Karpas-422 (cell line): ENCODE results near the gene ARF6. TPM values are rescaled to one million over a fixed set of nuclear protein-coding genes. Genes with fewer than 3 reads are reported as not detected.
"Not testable (repeated sequence)": the region's sequence is repeated elsewhere in the genome, so short reads cannot be mapped to it uniquely, and the experiment has no call there.

Experiments used
- DNase-seq: peaks from one replicate; pipeline ENCODE4 v3.0.0-alpha.2; 2015
- H2AFZ ChIP-seq: fragments of 200-600 bp; sonication (generic); 2 replicates; pipeline ENCODE4 v1.6.1; 2014; ENCODE audit warnings: antibody characterized with exemption, low read length, mixed read lengths
- H3K27ac ChIP-seq: fragments of 200-600 bp; sonication (generic); 2 replicates; pipeline ENCODE4 v1.5.1; 2014; ENCODE audit warnings: mild to moderate bottlenecking, low read length, moderate library complexity
- H3K27me3 ChIP-seq: fragments of 200-600 bp; sonication (generic); 2 replicates; pipeline ENCODE4 v1.6.1; 2014; ENCODE audit warnings: low read length, mixed read lengths
- H3K36me3 ChIP-seq: fragments of 200-600 bp; sonication (generic); 2 replicates; pipeline ENCODE4 v1.6.1; 2014; ENCODE audit warnings: low read length, mixed read lengths; ENCODE audit not compliant: insufficient read depth
- H3K4me1 ChIP-seq: fragments of 200-600 bp; sonication (generic); 2 replicates; pipeline ENCODE4 v1.6.1; 2014; ENCODE audit warnings: mild to moderate bottlenecking, low read length, mixed read lengths
- H3K4me2 ChIP-seq: fragments of 200-600 bp; sonication (generic); 2 replicates; pipeline ENCODE4 v1.6.1; 2014; ENCODE audit warnings: low read length, low read depth, mild to moderate bottlenecking; ENCODE audit not compliant: poor library complexity, severe bottlenecking
- H3K4me3 ChIP-seq: fragments of 200-600 bp; sonication (generic); 2 replicates; pipeline ENCODE4 v1.5.1; 2014; ENCODE audit warnings: mild to moderate bottlenecking, antibody characterized with exemption, low read length, mixed read lengths
- H3K79me2 ChIP-seq: fragments of 200-600 bp; sonication (generic); 2 replicates; pipeline ENCODE4 v1.6.1; 2014; ENCODE audit warnings: mild to moderate bottlenecking, low read length, mixed read lengths
- H3K9ac ChIP-seq: fragments of 200-600 bp; sonication (generic); 2 replicates; pipeline ENCODE4 v1.6.0; 2014; ENCODE audit warnings: low read length
- H3K9me2 ChIP-seq: fragments of 200-600 bp; sonication (generic), shearing (Covaris generic); replicated peaks from 2 replicates; pipeline ENCODE4 v1.6.0; 2014; ENCODE audit warnings: mild to moderate bottlenecking, low read length, moderate library complexity; ENCODE audit not compliant: insufficient read depth
- H3K9me3 ChIP-seq: fragments of 300-700, 200-600 bp; sonication (generic); 2 replicates; pipeline ENCODE4 v1.6.1; 2014; ENCODE audit warnings: low read length, mixed read lengths
- H4K20me1 ChIP-seq: fragments of 200-600 bp; sonication (generic); 2 replicates; pipeline ENCODE4 v1.6.1; 2014; ENCODE audit warnings: mild to moderate bottlenecking, antibody characterized with exemption, low read length, low read depth; ENCODE audit not compliant: insufficient read depth
- total RNA-seq: library from RNA; depleted of rRNA; stranded (reverse); fragments of >200 nt; shearing (Covaris generic); gene quantifications from 2 replicates; pipeline ENCODE4 v1.2.3, GENCODE V29; 2014; ENCODE audit warnings: low replicate concordance

ARF6 gene
- total RNA-seq, 1 experiment from 2014 or later = 55.0 TPM

GRCh38 chr14:49868720-49869114, 24.2 kb upstream of the ARF6 start:
- Histone ChIP-seq H3K4me3 (peak overlapping the region; percentile 73), H3K79me2 (peaks cover 10% of the 10 kb centered on the region; the same call in 1 of the 2 replicates), H3K27ac (peak overlapping the region; percentile 91), H2AFZ (peak overlapping the region; percentile 89), H4K20me1 (no peaks in the 10 kb centered on the region), H3K9ac (peak overlapping the region; percentile 71), H3K4me1 (peaks cover 39% of the 10 kb centered on the region), H3K9me2 (no peaks in the 10 kb centered on the region), H3K9me3 (no peaks in the 10 kb centered on the region), H3K4me2 (peak overlapping the region; percentile 98), H3K36me3 (no peaks in the 10 kb centered on the region), H3K27me3 (no peaks in the 10 kb centered on the region)
- peak; percentile 83 for DNase-seq

GRCh38 chr14:49870908-49871307, 22.0 kb upstream of the ARF6 start:
- Histone ChIP-seq H3K9me2 (no peaks in the 10 kb centered on the region), H3K4me2 (no peak overlapping the region), H3K9ac (no peak overlapping the region), H3K9me3 (no peaks in the 10 kb centered on the region), H3K79me2 (peaks cover 6% of the 10 kb centered on the region; the same call in 1 of the 2 replicates), H2AFZ (no peak overlapping the region), H4K20me1 (no peaks in the 10 kb centered on the region), H3K36me3 (no peaks in the 10 kb centered on the region), H3K4me1 (peaks cover 26% of the 10 kb centered on the region), H3K27ac (no peak overlapping the region), H3K27me3 (no peaks in the 10 kb centered on the region), H3K4me3 (no peak overlapping the region)
- DNase-seq = no peak

- not testable (repeated sequence) for H3K4me2 ChIP-seq, H3K9me3 ChIP-seq, H2AFZ ChIP-seq
These were observed 19.3 kb upstream of the ARF6 start for GRCh38 chr14:49873548-49873947.

GRCh38 chr14:49875640-49876198, 17.2 kb upstream of the ARF6 start:
- Histone ChIP-seq H3K9me2 (no peaks in the 10 kb centered on the region), H4K20me1 (no peaks in the 10 kb centered on the region), H2AFZ (no peak overlapping the region), H3K9me3 (no peaks in the 10 kb centered on the region), H3K9ac (no peak overlapping the region), H3K79me2 (no peaks in the 10 kb centered on the region), H3K36me3 (no peaks in the 10 kb centered on the region), H3K27me3 (no peaks in the 10 kb centered on the region), H3K4me2 (no peak overlapping the region), H3K27ac (no peak overlapping the region), H3K4me3 (no peak overlapping the region), H3K4me1 (no peaks in the 10 kb centered on the region)
- no peak for DNase-seq

More at GRCh38 chr14:49873548-49873947, 19.3 kb upstream of the ARF6 start:
- H3K79me2 ChIP-seq, H3K9me2 ChIP-seq, DNase-seq, H3K27ac ChIP-seq, H3K27me3 ChIP-seq, H3K36me3 ChIP-seq, H3K9ac ChIP-seq, H3K4me3 ChIP-seq, H4K20me1 ChIP-seq: not testable (repeated sequence)
- H3K4me1 ChIP-seq = peaks cover 16% of the 10 kb centered on the region

GRCh38 chr14:49876563-49877127, 16.2 kb upstream of the ARF6 start:
- Histone ChIP-seq H3K9me2 (no peaks in the 10 kb centered on the region), H3K27ac (no peak overlapping the region), H3K9ac (no peak overlapping the region), H3K4me1 (no peaks in the 10 kb centered on the region), H3K4me2 (no peak overlapping the region), H3K4me3 (no peak overlapping the region), H3K9me3 (no peaks in the 10 kb centered on the region), H4K20me1 (no peaks in the 10 kb centered on the region), H3K36me3 (no peaks in the 10 kb centered on the region), H2AFZ (no peak overlapping the region), H3K27me3 (no peaks in the 10 kb centered on the region), H3K79me2 (no peaks in the 10 kb centered on the region)
- DNase-seq = no peak

- Histone ChIP-seq H3K36me3 (no peaks in the 10 kb centered on the region), H3K79me2 (no peaks in the 10 kb centered on the region), H3K9me2 (no peaks in the 10 kb centered on the region), H2AFZ (peak overlapping the region; percentile 86), H3K27me3 (no peaks in the 10 kb centered on the region), H3K4me3 (no peak overlapping the region), H3K9me3 (no peaks in the 10 kb centered on the region), H3K9ac (no peak overlapping the region), H3K4me1 (no peaks in the 10 kb centered on the region), H4K20me1 (no peaks in the 10 kb centered on the region), H3K27ac (no peak overlapping the region), H3K4me2 (no peak overlapping the region)
- peak; percentile 94 for DNase-seq
These were observed 13.2 kb upstream of the ARF6 start for GRCh38 chr14:49879646-49880204.

GRCh38 chr14:49880267-49881064, 12.4 kb upstream of the ARF6 start:
- H3K9me2 ChIP-seq = no peaks in the 10 kb centered on the region
- no peak overlapping the region for H3K4me2 ChIP-seq
- no peak overlapping the region for H3K4me3 ChIP-seq
- no peaks in the 10 kb centered on the region for H3K27me3 ChIP-seq
- no peaks in the 10 kb centered on the region for H3K36me3 ChIP-seq
- H3K4me1 ChIP-seq = no peaks in the 10 kb centered on the region
- no peak overlapping the region for H3K27ac ChIP-seq
- H2AFZ ChIP-seq = peak overlapping the region; percentile 86; the same call in 1 of the 2 replicates
- no peaks in the 10 kb centered on the region for H4K20me1 ChIP-seq
- H3K9me3 ChIP-seq = no peaks in the 10 kb centered on the region
- H3K9ac ChIP-seq = no peak overlapping the region
- DNase-seq = peak; percentile 43
- no peaks in the 10 kb centered on the region for H3K79me2 ChIP-seq

GRCh38 chr14:49881350-49882001, 11.4 kb upstream of the ARF6 start:
- Histone ChIP-seq H3K9me2 (no peaks in the 10 kb centered on the region), H2AFZ (no peak overlapping the region), H3K9ac (no peak overlapping the region), H3K79me2 (no peaks in the 10 kb centered on the region), H3K4me2 (no peak overlapping the region), H3K27ac (no peak overlapping the region), H4K20me1 (no peaks in the 10 kb centered on the region), H3K27me3 (no peaks in the 10 kb centered on the region), H3K36me3 (no peaks in the 10 kb centered on the region), H3K4me1 (no peaks in the 10 kb centered on the region), H3K9me3 (no peaks in the 10 kb centered on the region), H3K4me3 (no peak overlapping the region)
- DNase-seq = peak; percentile 36
